T-helper 9 cell (primary cell): ENCODE measurements around the gene RPGRIP1L.

Source experiments
- DNase-seq: peaks from one replicate; pipeline ENCODE4 v3.0.0-alpha.2; 2020
- total RNA-seq, 2 donors: gene quantifications; one replicate each; lab custom pipeline; 2026; lab: John Stamatoyannopoulos, UW

The RPGRIP1L gene
- 6.5 to 9.1 reads per million in 2 donors for total RNA-seq

DNA sequence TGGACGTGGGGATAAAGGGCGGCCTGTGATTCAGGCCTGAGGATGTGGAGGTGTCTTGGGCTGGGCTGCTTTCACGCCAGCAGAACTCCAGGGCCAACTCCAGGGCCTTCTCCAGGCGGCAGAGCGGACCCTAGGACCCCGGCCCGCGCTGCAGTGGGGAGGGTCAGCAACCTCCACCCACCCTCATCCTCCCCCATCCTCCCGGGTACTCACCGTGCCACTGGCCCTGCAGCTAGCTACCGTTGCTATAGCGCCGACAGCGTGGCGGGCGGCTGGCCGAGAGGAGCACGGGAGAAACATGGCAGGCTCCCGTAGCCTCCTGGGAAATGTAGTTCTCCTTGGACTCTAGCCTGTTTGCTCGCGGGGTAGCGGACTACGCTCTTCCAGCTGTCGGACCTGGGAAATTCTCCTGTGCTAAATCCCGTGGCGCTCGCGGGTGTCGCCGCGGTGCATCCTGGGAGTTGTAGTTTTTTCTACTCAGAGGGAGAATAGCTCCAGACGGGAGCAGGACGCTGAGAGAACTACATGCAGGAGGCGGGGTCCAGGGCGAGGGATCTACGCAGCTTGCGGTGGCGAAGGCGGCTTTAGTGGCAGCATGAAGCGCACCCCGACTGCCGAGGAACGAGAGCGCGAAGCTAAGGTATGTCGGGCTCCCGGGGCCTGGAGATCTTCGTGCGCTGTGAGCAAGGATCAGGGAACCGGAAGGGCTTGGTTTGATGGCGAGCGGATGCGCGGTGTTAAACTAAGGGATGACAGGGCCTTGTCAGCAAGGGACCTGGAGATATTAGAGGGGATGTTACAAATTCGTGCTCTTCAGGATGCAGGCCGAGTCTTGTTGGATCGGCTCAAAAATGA, at the start of gene RPGRIP1L, which contains the start of gene FTO:
Gene RPGRIP1L, minus strand, starts transcription at position 270 of the 855 bp plus-strand sequence. CDS start 3,136 bp downstream, outside the sequence.
Gene FTO, plus strand, starts transcription at position 567 of the 855 bp plus-strand sequence.
- DNase-seq = peak; percentile 98

DNA sequence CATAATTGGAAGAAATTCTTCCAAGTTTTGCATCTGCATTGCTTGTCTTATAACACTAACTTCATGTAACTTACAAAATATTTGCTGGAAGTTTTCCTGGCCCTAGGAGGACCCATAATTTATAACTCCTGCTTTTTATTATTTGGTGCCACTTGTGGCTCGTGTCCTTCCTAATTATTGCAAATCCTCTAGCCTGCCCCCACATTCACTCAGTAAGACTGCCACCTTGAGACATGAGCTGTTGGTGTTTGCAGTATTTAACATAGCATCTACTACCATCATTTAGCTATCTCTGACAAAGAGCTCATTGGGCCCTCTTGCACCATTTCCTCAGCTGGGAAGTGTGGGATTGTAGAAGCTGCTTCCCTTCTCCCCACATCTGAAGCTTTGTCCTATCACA, 49.8 kb upstream of the RPGRIP1L start:
- no peak for DNase-seq

DNA sequence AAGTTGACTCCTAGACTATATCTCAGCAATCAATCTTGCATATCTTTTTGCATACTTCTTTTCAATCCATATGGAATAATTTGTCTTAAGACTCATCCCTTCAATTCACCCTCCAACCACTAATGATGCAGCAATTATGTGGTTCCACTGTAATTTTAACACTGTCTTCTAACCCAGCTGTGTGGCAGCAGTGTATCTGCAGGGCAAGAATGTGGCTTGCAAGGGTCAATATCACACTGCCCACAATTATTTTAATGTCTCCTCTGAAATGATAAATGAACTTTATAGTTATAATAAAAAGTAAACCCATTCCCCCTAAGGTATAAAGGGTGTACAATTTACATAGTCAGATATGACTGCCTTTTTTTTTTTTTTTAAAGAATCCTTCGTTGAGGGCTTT, 48.9 kb upstream of the RPGRIP1L start:
- no peak for DNase-seq

DNA sequence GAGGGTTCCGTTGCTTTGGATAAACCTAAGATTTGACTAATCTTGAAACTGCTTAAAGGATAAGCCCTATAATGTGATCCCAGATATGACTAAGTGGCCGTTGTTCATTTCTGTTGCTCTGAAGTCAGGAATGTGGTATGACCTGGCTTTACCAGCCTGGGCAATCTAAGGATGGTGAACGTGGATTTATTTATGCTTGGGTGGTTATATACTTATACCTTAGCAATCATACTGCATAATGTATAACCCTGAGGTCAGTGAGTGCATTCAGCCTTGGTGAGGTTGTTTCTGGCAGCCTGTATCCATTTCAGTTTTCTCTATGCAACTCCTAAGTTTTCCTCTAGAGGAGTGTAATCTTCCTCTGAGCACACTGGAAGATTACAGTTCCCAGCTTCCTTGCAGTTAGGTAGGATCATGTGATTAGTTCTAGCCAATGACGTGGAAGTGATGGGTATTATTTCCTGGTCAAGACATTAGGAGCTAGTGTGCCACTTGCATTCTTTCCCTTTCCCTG, 42.2 kb upstream of the RPGRIP1L start:
- DNase-seq = no peak

DNA sequence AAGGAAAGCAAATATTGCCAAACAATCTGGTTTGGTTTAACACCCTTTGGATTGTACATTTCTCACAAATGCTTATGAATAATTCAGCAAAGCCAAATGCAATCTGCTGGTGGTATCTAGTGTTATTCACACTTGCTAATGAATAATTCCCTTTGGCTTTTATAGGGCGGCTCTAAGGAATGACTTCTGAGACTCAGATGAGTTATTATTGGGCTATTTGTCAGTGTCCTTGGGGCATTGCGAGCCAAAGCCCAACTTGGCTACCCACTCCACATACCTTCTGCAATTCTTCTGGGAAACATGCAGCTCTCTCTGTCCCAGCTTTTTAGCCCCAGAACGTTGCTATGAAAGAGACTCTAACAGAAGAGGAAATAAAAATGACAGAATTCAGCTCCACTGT, 41.4 kb upstream of the RPGRIP1L start:
- DNase-seq = no peak

DNA sequence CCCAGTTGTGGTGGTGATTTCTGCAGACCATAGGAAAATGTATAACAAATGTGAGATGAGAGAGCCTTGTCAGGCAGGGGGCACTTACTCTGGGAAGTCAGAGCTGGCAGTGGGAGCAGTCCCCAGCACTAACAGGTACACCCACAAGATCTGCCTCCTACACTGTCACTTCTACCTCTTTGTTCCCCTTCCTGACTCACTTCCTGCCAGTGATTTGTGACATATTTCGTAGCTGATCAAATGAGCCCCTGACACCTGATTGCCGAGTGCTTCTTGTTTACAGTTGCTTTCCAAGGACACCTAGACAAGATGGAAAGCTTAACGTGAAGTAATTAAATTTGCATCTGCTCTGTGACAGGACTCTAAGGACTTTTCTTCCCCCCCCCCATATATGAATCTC, 40.8 kb upstream of the RPGRIP1L start:
- no peak for DNase-seq

DNA sequence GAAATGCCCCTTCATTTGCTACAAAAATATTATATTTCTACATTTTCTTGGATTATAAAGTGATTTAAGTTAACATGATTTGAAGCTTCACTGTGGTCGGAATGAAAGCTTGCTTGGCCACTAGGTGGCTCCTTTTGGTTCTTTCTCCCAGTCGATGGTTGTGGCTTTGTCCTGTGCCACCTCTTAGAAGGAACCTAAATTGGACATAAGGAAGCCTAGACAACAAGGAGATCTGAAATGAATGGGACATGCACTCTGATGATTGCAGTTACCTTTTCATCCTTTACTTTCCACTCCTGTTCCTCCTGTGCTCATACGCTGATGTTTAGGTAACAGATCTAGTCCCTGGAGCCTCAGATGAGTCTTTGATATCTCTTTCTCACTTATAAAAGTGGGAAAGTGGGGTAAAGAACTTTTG, 39.5 kb upstream of the RPGRIP1L start:
- no peak for DNase-seq

DNA sequence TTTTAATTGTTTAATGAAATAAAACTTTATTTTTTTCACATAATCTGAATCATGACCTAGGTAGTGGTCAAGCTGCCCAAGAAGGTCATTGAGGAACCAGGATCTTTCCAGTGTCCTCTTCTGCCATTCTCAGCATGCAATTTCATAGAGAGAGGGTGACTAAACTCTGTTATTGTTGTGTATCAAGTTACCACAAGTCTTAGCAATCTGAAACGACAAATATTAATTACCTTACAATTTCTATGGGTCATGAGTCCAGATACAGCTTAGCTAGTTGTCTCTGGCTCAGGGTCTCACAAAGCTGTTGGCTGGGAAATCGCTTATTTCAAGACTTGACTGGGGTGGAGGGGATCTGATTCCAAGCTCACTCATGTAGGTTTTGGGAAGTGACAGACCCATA, 37.9 kb upstream of the RPGRIP1L start:
- DNase-seq = no peak

DNA sequence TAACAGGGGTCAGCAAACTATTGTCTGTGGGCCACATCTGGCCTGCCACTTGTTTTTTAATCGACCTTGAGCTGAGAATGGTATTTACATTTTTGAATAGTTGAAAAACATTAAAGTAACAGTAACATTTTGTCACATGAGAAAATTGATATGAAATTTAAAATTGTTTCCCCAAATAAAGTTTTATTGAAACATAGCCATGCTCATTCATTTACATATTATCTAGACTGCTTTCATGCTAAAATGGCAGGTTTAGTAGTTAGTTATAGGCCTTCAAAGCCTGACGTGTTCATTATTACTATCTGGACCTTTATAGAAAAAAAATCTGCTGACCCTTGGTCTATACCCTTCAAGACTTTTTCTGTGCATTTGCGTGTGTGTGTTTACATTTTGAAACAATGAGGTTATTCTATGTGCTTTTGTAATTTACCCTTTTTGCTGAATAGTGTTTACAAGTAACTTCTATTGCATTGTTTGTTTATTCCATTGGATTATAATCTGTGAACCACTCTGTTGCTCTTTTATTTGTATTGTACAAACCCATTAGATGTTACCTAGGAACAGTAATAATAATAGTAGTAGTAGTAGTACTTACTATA, 37.4 kb upstream of the RPGRIP1L start:
- no peak for DNase-seq

DNA sequence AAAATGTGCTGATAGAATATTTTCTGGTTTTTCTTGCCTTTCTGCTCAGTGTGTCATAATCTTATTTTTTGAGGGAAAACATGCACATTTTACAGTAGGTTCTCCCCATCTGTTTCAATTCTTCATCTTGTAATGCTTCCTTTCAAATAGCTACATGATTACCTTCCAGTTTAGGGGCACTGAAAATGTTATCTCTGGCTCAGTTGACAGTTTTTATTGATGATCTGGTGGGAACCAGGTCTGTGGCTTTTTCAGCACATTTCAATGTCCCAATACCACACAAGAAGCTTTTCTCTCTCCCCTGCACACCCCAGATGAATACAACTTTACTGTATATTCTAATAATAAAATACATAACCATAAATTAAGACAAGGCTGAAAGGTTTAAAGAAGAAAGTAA, 36.8 kb upstream of the RPGRIP1L start:
- no peak for DNase-seq

DNA sequence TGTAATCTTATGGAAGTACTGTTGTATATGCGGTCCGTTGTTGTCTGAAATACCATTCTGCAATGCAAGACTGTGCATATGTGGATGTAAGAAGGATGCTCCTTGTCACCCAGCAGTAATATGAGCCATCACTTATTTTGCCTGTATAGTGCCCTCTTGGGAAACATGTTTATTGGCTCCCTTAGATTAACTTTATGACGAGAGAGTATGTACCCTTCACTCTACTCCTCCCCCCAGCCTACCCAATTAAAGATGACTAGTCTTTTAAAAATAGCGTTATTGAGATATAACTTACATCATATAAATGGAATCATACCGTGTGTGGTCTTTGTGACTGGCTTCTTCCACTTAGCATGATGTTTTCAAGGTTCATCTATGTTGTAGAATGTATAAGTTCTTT, 33.9 kb upstream of the RPGRIP1L start:
- no peak for DNase-seq

DNA sequence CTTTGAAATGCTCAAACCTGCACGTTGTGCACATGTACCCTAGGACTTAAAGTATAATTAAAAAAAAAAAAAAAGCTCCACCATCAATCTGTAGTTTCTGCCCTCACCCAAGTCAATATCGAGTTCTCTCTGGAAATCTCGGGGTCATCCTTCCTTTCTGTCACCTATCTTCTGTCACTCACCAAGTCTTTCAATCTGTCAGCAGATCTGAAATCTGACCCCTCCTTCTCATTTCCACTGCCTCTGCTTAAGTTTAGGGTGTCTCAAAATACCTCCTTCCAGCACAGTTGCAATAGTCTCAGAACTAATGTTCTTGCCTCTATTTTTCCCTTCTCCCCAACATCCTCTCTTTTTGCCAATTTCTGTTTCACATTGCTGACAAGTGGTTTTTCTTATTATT, 32.6 kb upstream of the RPGRIP1L start:
- no peak for DNase-seq

DNA sequence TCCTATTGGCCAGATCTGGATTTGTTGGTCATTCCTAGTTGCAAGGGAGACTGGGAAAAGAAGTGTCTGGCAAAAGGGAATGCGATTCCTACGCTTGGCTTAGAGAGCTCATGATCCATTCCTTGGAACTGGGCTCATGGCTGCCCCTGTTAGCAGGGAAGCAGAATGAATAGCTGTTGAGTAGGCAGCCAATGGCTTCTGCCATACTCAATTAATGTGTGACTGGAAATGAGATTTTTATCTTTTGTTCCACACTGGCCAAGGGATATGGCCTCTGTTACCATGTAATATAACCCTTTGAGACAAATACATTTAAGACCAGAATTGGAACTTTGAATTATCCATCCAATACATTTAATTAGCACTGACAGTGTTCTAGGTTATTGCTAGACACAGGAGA, 31.2 kb upstream of the RPGRIP1L start:
- DNase-seq = no peak

DNA sequence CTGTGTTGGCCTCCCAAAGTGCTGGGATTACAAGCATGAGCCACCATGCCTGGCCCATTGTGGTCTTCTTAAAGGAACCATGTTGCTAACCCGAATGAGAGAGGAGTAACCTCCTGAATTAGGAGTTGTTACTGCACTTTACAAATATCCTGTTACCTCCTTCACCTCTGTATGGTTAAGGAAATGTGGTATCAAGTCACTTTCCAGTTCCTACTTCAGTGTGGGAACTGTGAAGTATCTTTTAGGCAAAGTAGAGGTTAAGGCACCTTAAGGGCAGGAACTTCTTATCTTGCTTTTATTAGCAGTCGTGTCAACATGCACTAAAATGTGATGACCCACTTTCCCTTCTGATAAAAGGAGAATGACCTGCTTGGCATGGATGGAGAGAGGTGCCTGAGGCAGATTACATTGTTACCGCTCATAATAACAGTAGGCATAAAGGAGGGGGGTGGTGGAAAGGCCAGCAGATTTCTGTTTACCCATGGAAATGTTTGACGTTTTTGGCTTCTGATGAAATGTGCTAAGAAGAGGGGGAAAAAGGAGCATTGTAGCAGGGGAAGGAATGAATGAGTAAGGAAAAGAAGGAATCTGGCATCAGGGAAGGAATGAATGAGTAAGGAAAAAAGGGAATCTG, 28.8 kb upstream of the RPGRIP1L start:
- no peak for DNase-seq

DNA sequence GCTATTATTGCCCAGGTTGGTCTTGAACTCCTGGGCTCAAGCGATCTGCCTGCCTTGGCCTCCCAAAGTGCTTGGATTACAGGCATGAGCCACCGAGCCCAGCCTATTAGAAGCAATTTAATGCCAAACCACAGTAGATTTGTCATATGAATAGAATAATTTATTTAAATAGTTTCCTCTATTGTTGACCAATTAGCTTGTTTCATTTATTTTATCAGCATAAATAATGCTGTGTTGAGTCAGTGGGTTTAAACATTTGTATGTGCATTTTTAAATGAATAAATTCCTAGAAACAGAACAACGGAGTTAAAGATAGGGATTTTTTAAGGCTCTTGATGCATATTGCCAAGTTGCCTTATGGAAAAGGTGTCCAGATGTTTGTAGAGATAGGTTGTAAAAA, 27.0 kb upstream of the RPGRIP1L start:
- no peak for DNase-seq

DNA sequence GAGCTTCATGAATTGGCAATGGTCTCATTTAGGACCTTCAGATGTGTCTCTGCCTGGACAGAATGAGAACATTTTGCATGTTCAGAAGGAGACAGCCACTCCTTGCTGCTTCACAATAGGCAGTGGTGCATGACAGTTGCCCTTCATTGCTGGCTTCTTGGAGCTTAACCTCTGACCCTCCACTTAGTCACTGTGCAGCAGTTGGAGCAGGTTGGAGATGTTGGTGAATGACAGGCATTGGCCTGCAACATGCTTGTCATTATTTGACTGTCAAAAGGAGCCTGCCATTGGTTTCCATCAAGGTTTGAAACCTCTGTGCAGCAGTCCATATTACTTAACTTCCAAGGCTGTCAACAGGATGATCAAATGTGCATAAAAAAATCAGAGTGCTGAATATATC, 23.0 kb upstream of the RPGRIP1L start:
- no peak for DNase-seq

DNA sequence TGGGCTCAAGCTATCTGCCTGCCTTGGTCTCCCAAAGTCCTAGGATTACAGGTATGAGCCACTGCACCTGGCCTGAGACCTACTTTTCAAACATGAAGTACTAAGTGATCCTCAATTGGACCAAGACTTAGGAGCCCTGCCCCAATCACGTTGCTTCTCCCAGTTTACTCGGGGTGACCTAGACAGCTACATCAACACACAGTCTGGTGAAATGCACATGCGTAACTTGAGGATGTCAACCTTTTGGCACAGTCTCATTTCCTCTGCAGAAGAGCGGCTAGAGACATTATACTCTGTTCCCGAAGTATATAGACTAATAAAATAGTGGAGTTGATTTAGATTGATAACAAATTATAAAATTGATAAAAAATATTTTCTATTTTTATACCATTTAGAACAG, 17.4 kb upstream of the RPGRIP1L start:
- no peak for DNase-seq

DNA sequence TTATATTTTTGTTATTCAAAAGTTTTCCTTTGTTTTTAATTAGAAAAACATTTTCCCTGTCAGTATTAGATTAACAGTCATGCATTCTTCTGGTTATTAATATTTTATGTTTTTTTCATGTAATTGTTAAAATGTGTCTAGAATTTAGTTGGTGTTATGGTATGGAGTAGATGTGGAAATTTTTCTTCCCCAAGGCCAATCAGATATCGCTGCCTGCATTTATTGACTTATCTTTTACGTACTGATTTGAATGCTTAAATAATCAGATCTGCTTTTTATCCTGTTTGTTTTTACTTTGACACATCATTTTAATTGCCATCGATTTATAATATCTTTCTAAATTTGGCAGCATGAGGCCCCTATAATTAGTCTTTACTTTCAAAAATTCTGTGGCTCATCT, 13.9 kb upstream of the RPGRIP1L start:
- DNase-seq = no peak

DNA sequence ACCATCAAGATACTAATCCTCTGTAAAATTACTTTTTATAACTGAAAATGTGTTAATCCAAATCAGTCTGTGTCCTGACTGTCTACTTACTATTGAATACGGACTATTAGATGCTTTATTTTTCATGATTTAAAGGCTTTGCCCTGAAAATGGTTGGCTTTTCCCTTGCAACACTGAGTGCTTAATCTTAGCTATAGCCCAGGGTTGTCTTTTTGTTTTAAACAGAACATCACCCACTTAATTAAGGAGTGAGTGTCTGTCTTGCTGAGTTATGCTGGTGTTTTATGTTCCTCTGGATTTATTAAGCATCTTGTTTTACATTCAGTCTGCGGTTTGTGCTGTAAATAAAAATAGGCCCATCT, 11.3 kb upstream of the RPGRIP1L start:
- no peak for DNase-seq

DNA sequence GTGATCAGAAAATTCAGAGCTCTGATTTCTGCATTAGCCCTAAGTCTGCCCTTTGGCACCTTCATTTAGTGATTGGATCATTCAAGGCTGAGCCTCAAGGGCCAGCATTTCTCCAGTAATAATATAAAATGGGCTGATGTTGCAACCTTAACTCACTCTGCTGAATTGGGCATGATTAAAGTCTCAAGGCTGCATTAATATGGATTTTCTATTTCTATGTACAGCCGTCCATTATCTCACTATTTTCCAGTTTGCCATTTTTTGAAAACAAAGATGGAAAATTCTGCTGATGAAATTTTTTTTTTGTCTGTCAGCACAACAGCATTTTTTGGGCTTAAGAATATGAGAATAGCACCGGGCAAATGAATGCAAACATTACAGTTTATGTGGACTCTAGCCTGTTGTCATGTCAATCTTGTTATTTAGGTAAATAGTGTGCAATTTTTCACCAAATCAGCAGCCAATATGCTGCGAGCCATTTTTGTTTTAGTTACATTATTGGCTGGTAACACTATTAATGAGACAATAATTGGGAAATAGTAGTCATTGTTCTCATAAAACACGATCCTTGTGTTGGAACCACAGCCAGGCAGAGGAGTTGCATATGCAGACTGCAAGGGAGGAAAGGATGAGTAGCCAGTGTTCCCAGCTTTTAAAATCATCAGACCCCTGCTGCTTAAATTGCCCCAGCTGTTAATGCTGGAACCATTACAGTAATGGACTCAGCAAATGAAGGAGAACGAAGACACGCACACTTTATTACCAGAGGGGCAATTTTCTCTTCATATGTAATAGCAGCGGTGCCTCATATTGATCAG, 10.8 kb upstream of the RPGRIP1L start:
- no peak for DNase-seq

DNA sequence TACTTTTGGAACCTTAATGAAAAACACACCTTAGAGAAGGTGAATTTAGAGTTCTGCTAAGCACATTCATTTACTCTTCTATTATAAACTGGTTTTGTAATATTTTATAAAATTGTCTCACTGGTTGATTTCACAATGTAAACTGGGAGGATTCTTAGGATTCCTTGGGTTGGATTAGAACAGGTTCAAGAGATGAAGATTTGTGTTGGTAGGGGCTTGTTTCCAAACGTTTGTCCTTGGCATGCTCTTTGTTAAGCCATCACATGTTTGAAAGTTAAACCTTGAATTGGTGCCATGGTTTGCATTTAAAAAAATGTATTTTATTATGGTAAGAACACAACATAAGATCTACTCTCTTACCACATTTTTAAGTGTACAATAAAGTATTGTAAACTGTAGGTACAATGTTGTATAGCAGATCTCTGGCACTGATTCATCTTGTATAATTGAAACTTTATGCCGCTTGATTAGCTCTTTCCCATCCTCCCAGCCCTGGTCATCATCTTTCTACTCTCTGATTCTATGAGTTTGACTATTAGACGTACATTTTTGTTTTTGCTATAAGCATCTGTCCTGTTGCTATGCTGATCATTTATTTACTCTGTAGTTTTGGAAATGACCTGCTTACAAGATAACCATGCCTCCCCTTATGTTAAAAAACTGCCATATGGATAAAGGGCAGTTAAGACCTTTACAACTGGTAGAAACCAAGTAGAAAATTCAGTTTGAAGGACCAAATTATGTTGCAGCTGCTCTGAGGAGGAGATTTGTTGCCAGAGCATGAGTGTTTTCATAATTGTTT, 9.9 kb upstream of the RPGRIP1L start:
- DNase-seq = no peak

DNA sequence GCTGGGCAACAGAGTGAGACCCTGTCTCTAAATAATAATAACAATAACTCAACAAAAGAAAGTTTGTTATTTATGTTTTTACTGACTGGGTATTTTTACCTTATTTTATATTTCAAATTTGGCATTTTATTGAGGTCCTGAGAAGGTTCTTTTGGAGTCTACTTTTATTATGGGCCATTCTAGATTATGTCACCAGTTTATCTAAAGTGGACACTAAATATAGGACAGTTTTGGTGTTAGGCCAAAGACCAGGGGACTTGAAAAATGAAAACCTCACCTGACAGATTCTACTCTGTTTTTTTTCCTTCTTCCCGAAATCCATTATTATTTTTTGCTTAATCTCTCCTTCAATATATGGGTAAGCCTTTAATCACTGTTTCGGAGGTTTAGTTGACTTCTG, 8.4 kb upstream of the RPGRIP1L start:
- no peak for DNase-seq
